ENCODE results near the gene FSIP1. TPM values are rescaled to one million over a fixed set of nuclear protein-coding genes. Genes with fewer than 3 reads are reported as not detected.

Gene FSIP1
- total and polyA plus RNA-seq, 9 of the 15 experiments (the other 6 are each of a cell fraction or from before 2014, with no cell fraction given) = 0.07 to 0.51 (median 0.29) TPM

DNA sequence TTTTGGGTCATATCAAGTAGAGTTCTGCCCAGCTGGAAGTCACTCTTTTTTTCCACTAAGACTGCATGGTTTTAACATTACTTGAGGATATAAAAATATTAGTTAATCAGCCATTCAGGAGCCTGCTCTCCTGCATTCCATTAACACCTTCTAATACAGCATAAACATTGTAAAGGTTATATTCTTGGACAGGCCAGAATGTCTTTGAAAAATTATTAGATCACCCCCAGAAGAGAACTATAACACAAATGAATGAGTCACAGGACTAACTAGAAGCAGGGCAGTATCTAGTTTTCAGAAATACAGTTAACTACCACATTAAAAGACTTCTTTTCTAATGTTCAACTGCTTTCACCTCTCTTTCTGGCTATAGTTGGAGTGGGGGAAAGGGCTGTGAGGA lies 120.9 kb downstream of the FSIP1 start:
- in situ Hi-C loops (cut with MboI) (no loop called here), intact Hi-C loops (cut with micrococcal nuclease) (no loop called here)
- no peaks in the 10 kb centered on the region for H3K4me1 ChIP-seq (replicated peaks in 1 of 2; ENCODE audit: control insufficient read depth in 2 of 2, insufficient read depth in 2 of 2, low read length in 2 of 2)
- H3K9ac ChIP-seq (ENCODE audit: insufficient read depth in 1 of 2, low read depth in 2 of 2, low read length in 2 of 2) = no peak overlapping the region
- H3K9me1 ChIP-seq (ENCODE audit: control insufficient read depth, insufficient read depth, low read length) = no peaks in the 10 kb centered on the region
- H3K27ac ChIP-seq (ENCODE audit: extremely low read depth, low read depth, low read length) = no peak overlapping the region
- DNase-seq (ENCODE audit: extremely low read depth in 1 of 4, low spot score in 3 of 4) = no peak
- H3K4me2 ChIP-seq (ENCODE audit: insufficient read depth, low read length) = no peak overlapping the region
- H3K4me3 ChIP-seq = no peak overlapping the region
- no peak for FAIRE-seq
- H3K79me2 ChIP-seq (ENCODE audit: control insufficient read depth, insufficient read depth, low read length) = no peaks in the 10 kb centered on the region
- POLR2A ChIA-PET = interaction anchor here (0.9 kb wide), 1 partner anchor 59 kb away, joined by 3 read pairs; no protein-coding TSS in a partner anchor
- no peaks in the 10 kb centered on the region for H4K20me1 ChIP-seq (replicated peaks; ENCODE audit: control insufficient read depth, insufficient read depth, low read length)
- TF ChIP-seq HEY1 (CRISPR knock-in tag; IDR thresholded peaks at IDR 0.05; ENCODE audit: borderline replicate concordance) (no peak), NFE2 (IDR thresholded peaks at IDR 0.05; ENCODE audit: low read depth) (no peak), MIER1 (IDR thresholded peaks at IDR 0.05; ENCODE audit: low read depth) (no peak), ATF1 (CRISPR knock-in tag; IDR thresholded peaks at IDR 0.05) (no peak), ATF1 (tag; IDR thresholded peaks at IDR 0.05) (no peak)
- H3K27me3 ChIP-seq (ENCODE audit: control insufficient read depth in 2 of 2, insufficient read depth in 2 of 2, low read length in 2 of 2) = 0 out of 5 replicates have a peak, but pooled peaks cover 0 to 2% of the 10 kb centered on the region in 2 experiments
- no TSS peak for BruUV-seq (replicated peaks)
- no peaks in the 10 kb centered on the region for H3K36me3 ChIP-seq (ENCODE audit: control insufficient read depth, insufficient read depth, low read length)
- no peak overlapping the region for H2AFZ ChIP-seq (ENCODE audit: low read depth, low read length)
- CTCF ChIA-PET (ENCODE audit: low intra/inter-chr PET ratio) = no interaction called here
- no peaks in the 10 kb centered on the region; the same call in 1 of the 2 replicates for H3K9me3 ChIP-seq (replicated peaks; ENCODE audit: control insufficient read depth, insufficient read depth, low read depth, low read length)
- no peak for ATAC-seq

DNA sequence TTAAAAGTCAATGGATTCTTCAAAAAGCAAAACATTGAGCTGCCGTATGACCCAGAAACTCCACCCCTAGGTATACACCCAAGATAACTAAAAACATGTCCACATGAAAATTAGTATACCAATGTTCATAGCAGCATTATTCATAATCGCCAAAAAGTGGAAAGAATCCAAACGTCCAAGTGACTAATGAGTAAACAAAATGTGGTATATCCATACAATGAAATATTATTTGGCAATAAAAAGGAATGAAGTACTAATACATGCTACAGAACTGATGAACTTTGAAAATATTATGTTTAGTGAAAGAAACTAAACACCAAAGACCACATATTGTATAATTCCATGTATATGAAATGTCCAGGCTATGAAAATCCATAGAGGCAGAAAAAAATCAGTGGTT lies 123.9 kb downstream of the FSIP1 start:
- no peak for TF ChIP-seq NUFIP1 (IDR thresholded peaks at IDR 0.05; ENCODE audit: partially characterized antibody)
- TF ChIP-seq NBN (IDR thresholded peaks at IDR 0.05; ENCODE audit: low read depth) = no peak
- no peak for TF ChIP-seq FOXA3 (CRISPR knock-in tag; conservative IDR thresholded peaks at IDR 0.05 in 1 of 2, IDR thresholded peaks at IDR 0.05 in 1 of 2)
- TF ChIP-seq, protein P1, sequence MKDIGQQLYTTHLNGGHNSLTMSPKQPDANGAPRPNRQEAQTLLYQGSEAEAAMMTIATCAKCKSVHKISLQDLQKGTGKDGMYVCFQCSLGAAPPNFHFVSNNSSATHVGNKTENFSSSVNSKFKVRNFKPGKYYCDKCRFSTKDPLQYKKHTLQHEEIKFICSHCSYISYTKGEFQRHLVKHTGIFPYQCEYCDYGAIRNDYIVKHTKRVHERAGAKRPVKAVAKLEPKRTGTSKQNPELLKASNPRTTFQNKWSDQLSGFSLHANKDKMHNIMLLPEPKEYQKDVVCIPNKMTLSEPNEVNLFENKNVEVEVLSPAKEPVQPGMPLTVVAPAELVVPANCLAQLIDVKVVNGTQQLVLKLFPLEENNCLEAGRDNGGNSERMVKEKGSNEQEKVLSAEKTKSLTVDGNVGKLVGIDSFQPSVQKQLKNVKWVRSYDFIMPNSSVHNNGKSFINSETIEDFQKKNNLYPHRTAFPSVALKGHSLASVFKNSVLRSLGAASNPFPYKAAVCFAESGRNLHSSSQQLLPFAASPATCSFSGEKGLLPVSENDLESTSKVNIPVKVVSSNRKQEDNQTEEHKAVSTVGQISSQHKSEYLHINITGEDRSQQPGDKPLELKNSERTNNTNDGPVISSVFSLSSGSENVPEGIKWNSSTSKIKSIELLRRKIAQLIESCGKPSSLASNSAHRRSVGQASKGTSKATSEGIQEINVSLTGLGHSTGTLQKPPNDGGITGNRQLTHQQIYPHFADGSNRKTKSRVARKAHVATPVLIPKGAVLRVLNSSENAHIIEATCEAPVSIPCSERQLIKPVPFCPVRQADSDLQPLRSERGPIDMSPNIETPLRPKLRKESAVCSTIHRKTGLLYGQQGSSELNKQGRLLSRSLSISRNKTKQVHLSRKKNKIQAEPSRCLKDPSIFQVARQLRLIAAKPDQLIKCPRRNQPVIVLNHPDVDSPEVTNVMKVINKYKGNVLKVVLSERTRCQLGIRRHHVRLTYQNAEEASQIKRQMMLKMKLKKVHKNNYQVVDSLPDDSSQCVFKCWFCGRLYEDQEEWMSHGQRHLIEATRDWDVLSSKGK (CRISPR knock-in tag; IDR thresholded peaks at IDR 0.05) = no peak
- TF ChIP-seq BACH1 (tag; IDR thresholded peaks at IDR 0.05) = no peak
- TF ChIP-seq ZNF24 (IDR thresholded peaks at IDR 0.05) = no peak
- TF ChIP-seq ELF1 (tag; IDR thresholded peaks at IDR 0.05) = no peak
- TF ChIP-seq ZBTB17 (CRISPR knock-in tag; IDR thresholded peaks at IDR 0.05) = no peak
- TF ChIP-seq, protein P2, sequence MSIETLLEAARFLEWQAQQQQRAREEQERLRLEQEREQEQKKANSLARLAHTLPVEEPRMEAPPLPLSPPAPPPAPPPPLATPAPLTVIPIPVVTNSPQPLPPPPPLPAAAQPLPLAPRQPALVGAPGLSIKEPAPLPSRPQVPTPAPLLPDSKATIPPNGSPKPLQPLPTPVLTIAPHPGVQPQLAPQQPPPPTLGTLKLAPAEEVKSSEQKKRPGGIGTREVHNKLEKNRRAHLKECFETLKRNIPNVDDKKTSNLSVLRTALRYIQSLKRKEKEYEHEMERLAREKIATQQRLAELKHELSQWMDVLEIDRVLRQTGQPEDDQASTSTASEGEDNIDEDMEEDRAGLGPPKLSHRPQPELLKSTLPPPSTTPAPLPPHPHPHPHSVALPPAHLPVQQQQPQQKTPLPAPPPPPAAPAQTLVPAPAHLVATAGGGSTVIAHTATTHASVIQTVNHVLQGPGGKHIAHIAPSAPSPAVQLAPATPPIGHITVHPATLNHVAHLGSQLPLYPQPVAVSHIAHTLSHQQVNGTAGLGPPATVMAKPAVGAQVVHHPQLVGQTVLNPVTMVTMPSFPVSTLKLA (conservative IDR thresholded peaks at IDR 0.05) = no peak

More for the DNA sequence above, 123.9 kb downstream of the FSIP1 start:
- ChIA-PET POLR2A (interaction anchor here (1.0 kb wide), 1 partner anchor 107 kb away, joined by 3 read pairs; no protein-coding TSS in a partner anchor), CTCF (ENCODE audit: low intra/inter-chr PET ratio) (no interaction called here)
- H3K4me1 ChIP-seq (replicated peaks in 1 of 2; ENCODE audit: control insufficient read depth in 2 of 2, insufficient read depth in 2 of 2, low read length in 2 of 2) = no peaks in the 10 kb centered on the region
- H3K4me3 ChIP-seq = no peak overlapping the region
- H4K20me1 ChIP-seq (replicated peaks; ENCODE audit: control insufficient read depth, insufficient read depth, low read length) = no peaks in the 10 kb centered on the region
- H3K9ac ChIP-seq (ENCODE audit: insufficient read depth in 1 of 2, low read depth in 2 of 2, low read length in 2 of 2) = no peak overlapping the region
- no peak for FAIRE-seq
- no peak overlapping the region for H3K27ac ChIP-seq (ENCODE audit: extremely low read depth, low read depth, low read length)
- no peaks in the 10 kb centered on the region for H3K79me2 ChIP-seq (ENCODE audit: control insufficient read depth, insufficient read depth, low read length)
- DNase-seq (ENCODE audit: extremely low read depth in 1 of 4, low spot score in 3 of 4) = no peak
- H3K36me3 ChIP-seq (ENCODE audit: control insufficient read depth, insufficient read depth, low read length) = no peaks in the 10 kb centered on the region
- H3K4me2 ChIP-seq (ENCODE audit: insufficient read depth, low read length) = no peak overlapping the region
- intact Hi-C loops (cut with micrococcal nuclease) (no loop called here), in situ Hi-C loops (cut with MboI) (no loop called here)
- H3K9me1 ChIP-seq (ENCODE audit: control insufficient read depth, insufficient read depth, low read length) = no peaks in the 10 kb centered on the region
- no peaks in the 10 kb centered on the region; the same call in 1 of the 2 replicates for H3K9me3 ChIP-seq (replicated peaks; ENCODE audit: control insufficient read depth, insufficient read depth, low read depth, low read length)
- no peak overlapping the region for H2AFZ ChIP-seq (ENCODE audit: low read depth, low read length)
- 7% methylated on average over 3 of the region's 3 CpGs for WGBS (ENCODE audit: insufficient coverage, low coverage, missing lambda C conversion rate)
- H3K27me3 ChIP-seq (ENCODE audit: control insufficient read depth in 2 of 2, insufficient read depth in 2 of 2, low read length in 2 of 2) = no peaks in the 10 kb centered on the region
- no TSS peak for BruUV-seq (replicated peaks)
- no peak for ATAC-seq

All from K562 (cell line).